Fibroblast of upper back skin (primary cell): Measurements from ENCODE around the gene TEX22.
A peak's percentile ranks its signal among the peaks of the same experiment; 100 is the strongest.

Experiments
- DNase-seq: peaks from one replicate; pipeline ENCODE4 v3.0.0-alpha.2; 2013

Gene TEX22

DNA sequence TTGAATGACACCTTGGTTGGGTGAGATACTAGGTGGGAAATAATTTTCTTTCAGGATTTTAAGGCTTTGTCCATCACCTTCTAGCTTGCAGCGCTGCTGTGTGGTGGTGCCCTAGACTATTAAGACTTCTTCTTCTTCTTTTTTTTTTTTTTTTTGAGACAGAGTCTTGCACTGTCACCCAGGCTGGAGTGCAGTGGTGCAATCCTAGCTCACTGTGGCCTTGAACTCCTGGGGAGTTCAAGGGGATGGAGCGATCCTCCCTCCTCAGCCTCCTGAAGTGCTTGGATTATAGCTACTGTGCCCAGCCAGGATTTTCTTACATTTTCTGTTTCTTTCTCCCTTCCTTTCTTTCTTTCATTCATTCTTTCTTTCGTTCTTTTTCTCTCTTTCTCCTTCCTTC is 11.0 kb downstream of the TEX22 start:
- no peak for DNase-seq

DNA sequence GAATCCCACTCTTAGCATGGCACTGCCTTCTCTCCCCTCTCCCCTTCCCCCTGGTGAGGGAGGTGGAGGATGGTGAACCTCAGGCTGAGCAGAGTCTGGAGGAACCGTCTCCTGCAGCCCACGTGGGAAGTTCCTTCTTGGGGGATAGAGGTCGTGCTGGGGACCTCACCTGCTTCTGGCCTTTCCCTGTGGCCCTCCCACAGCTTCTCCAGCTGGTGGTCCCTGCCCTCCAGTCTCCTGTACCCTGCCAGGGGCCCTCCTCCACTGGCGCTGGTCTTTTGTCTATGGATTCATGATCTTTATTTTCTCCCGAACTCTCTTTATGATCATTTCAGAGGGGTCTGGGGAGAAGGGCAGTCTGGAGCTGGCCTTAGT is 12.3 kb downstream of the TEX22 start:
- no peak for DNase-seq

DNA sequence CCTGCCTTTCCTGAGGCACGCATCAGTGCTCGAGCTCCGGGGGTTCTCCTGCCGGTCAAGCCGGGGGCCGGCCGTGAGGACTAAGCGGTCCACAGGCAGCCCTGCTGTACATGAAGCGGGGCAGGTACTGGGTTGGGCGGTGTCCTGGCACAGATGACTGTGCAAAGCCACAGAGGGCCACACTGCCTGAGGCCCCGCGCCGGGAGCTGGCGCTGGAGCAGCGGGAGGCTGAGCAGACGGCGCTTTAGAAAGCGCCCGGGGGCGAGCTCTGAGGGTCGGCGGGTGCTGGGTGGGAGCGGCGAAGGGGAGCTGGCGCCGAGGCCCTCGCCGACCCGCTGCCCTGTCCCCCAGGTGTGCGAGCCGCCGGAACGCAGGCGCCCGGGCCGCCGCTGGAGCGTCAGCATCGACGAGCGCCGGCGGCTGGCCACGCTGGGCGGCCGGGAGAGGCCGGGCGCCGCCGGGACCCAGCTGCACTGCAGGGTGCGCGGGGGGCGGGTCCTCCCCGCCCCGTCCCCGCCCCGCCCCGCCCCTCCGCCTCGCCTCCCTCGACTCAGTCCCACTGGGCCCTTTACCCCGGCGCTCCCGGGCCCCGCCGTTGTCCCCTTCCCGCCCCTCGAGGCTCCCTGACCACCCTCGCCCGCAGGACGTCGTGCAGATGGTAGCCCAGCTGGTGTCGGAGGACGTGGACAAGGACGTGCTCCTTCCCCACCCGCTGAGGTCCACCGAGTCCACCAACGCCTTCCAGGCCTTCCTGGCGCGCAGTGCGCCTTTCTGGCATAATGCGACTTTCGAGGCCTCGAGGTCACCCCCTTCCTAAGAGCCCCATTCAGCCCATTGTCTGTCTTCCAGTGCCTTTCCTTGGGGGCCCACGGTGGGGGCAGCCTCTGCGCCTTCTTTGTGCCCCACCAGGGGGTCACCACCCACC is 12.9 kb downstream of the TEX22 start:
- peak; percentile 29 for DNase-seq

DNA sequence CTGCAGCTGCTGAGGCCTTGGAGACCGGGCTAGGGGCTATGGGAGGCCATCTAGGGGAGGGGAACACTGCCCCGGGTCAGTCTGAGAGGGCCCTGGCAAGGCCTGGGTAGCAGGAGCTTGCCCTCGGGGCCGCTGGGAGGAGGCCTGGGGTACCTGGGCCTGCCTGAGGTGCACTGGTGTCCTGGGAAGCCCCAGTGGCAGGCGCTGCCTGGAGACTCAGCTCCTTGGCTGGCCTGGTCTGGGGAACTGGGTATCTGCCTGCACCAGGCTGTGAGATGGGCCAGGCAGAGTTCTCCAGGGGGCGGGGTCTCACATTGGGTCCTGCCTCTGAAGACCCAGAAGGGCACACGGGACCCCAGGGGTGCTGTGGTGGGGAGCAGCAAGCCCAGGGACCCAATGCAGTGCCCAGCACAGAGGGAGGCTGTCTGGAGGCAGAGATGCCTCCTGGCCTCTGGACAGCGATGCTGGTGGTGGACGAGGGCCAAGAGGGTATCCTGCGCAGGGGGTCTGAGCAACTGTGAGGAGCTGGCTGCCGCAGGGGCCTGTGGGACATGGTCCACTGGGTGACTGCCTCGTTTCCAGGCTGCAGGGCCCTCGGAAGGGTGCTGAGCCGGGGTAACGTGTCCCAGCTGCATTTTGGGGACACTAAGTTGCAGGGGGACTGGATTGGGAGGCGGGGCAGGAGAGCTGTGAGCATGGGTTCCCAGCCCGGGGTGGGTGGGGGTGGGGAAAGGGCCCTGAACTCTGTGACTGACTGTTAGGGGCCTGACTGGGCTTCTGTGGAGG is 13.8 kb downstream of the TEX22 start:
- DNase-seq, result no peak

DNA sequence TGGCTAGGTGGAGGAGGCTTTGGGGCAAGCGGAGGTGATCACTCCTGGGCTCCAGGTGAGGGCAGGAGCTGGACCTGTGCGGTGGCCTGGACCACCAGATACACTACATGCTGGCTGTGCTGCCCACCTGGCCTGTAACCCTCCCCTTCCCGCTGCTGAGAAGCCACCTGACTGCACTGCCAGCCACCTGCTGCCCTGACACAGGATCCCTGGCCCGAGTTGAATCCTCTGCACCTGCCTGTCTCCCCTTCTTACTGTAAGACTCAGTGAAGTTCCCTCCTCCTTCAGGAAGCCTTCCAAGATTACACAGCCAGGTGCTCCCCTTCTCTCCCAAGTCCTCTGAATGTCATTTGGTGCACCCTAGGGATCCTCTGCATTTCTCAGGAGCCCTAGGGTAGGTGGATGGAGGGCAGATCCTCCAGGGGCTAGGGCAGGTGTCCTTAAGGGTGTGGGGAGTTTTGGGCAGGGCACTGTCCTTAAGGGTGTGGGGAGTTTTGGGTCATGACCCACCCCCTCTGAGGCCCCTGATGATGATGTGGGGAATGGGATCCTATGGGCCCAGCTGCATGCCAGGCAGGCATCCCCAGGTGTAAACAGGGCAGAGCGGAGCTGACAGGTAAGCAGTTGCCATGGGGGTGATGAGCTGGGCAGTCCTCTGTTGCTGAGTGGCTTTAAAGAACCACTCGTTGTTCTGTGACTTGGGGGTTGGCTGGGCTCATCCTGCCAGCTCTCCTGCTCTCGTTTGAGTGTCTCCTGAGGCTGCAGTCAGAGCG is 14.6 kb downstream of the TEX22 start:
- no peak for DNase-seq

DNA sequence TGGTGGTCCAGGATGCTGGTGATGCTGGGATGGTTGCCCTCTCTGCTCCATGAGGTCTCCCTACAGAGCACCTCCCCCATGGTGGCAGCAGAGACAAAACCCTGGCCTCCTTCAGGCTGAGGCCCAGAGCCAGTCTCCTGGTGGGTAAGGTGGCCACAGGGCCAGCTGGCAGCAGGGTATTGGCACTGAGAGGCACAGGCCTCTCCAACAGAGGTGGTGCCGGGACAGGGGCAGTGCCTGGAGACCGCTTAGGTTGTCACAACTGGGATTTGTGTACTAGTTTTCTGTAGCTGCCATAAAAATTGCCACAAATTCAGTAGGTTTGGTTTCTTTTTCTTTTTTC is 15.2 kb downstream of the TEX22 start:
- DNase-seq, result no peak

DNA sequence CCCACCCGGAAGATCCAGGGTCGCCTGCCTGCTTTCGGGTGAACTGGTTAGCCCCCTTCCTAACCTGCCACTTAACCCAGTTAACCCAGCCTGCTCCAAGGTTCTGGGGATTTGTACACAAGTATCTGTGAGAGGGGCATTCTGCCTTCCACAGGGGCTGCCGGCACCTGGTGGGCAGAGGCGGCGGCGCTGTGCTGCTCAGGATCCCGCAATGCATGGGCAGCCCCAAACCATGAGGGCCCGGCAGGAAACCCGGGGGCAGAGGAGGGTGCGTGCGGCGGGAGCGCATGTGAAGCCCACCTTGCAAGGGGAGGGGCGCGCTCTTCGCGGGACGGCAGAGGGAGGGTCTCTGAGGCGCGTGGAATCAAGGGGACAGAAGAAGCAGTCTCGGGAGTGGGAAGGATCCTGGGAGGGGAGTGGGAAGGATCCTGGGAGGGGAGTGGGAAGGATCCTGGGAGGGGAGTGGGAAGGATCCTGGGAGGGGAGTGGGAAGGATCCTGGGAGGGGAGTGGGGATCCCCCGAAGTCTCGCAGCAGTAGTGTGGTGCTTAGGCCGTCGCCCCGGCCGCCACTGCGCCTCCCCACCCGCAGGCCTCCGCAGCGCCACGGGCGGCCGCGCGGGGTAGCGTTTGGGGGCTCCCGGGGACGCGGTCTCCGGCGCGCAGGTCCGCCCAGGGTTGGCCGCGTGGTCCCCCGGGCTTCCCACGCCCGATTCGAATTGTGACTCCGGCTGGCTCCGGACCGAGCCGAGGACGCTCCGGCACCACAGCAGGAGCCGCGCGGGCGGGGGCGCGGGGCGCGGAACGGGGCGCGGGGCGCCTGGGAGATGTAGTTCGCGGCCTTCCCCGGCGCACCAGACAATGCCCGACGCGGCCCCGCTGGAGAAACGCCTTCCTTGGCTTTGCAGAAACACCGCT is 16.4 kb downstream of the TEX22 start:
- peak; percentile 52 for DNase-seq

DNA sequence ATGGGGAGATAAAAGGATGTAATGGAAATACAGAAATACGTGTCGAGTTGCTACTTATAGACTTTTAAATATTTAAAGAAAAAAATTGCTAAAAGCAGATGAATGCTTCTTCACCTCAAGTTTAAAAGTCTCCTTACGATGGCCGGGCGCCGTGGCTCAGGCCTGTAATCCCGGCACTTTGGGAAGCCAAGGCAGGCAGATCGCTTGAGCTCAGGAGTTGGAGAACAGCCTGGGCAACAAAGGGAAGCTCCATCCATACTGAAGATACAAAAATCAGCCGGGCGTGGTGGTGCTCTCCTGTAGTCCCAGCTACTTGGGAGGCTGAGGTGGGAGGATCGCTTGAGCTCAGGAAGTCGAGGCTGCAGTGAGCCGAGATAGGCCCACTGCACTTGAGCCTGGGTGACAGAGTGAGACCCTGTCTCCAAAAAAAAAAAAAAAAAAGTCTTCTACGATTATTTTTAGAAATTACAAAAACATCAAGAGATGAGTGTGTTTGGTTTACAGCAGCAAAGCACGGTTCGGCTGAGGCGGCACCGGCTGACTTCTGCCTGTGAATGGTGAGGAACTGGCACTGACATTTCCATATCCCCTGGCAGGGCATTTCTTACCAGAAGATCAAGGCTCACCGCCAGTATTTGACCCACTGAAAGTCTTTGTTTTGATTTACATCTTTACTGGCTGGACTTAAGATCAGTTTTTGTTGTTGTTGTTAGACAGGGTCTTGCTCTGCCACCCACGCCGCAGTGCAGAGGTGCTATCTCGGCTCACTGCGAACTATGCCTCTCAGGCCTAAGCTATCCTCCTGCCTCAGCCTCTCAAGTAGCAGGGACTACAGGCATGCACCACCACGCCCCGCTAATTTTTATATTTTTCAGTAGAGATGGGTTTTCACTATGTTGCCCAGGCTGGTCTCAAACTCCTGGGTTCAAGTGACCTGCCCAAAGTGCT is 17.4 kb downstream of the TEX22 start:
- DNase-seq, result no peak

DNA sequence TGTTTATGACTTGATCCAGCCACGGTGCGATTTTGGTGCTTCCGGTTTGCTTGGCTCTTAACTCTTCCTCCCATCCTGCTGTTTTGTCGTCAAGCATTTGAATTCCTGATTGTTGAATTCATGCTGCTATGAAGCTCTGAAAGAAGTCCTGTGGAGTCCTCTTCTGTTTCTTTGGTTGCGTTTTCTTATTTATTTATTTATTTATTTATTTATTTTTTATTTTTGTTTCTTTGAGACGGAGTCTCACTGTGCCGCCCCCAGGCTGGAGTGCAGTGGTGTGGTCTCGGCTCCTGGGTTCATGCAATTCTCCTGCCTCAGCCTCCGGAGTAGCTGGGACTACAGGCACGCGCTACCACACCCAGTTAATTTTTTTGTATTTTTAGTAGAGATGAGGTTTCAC is 18.3 kb downstream of the TEX22 start:
- DNase-seq, result no peak

DNA sequence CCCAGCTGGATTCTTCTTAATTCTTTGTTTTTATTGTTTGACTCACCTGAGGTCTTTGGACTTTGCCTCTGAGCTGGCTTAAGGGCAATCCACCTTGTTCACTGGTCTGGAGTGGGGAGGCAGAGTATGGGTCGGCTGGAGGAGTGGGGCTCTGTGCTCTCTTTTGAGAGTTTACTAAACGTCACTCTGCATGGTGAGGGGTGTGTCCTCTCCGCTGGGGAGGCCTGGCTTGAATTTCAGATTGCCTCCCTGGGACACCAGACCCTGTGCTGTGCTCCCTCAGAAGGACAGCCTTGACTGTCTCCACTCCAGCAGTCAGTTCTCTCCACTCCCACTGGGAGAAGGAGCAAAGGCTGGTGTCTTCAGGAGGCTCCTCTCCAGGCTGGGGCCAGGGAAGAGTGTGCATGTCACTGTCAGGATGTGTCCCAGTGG is 19.4 kb downstream of the TEX22 start:
- DNase-seq, result no peak

DNA sequence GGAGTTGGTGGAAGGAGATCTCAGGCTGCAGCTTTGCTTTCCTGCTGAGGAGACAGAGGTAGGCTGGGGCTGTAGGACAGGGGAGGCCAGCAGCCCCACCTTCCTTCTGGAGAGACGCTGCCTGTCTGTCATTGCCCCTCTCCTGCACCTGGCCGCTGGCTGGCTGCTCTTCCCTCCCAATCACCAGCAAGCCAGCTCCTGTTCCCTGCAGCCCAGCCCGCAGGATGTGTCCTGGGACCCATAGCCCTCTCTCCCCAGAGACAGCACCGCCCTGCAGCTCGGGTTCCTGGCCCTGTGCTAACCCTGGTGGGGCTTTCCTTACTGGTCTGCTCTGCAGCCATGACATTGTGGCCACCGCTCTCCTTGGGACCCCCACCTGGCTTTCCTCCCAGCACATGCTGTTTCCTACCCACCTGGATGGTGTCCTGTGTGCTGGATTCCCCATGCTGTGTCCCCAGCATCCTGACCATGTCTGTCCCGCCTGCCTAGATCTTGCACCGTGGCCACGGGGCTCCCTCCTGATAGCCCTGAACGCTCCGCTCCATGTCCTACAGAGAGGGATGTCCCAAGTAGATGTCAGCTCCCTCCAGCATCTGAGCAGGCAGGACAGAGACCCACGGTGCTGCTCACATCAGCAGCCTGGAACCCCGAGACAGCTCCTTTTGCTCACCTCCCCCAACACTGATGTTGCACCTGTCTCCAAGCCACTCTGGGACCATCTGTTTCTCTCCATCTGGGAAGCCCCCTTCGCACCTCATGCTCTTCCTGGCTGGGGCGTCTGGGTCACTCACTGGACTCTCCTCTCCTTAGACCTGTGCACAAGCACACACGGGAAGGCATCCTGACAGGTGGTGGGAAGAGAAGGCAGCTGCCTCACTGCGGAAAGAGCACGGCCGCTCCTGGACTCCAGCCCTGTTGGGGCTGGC is 20.2 kb downstream of the TEX22 start:
- DNase-seq, result no peak

DNA sequence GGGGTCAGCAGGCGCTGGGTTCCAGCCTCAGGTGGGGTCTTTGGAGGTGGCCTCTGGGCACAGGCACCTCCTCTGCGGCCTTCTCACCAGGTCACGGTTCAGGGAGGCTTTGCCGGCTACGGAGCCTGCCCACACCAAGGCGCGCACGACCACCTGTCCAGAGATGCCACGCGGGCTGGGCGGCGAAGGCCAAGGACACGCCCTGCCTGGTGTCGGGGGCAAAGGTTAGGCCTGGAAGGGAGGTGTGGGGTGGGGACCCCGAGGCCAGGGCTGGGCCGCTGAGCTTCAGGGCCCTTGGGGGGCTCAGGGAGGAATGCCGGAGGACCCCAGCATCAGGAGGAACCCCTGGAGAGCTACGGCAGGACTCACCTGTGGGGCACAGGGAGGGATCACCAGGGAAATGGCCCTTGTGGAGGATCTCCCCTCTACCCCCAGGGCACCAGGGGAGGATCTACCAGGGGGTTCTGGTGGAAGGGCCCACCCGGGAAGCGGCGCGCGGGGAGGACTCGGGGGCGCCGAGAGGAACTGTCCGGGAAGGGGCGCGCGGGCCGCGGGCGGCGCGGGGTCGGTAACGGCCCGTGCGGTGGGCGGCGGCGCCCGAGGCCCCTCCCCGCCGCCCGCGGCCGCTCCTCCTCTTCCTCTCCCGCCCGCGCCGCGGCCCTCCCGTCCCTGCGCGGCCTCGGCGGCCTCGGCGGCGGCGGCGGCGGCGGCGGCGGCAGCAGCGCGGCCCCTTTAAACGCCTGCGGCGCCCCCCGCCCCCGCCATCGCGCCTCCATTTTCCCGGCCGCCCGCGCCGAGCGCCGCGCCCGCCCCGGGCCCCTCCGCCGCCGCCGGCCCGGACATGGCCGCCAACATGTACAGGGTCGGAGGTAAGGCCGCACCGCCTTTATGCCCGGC is 21.1 kb downstream of the TEX22 start, which contains the start of gene MTA1:
Gene MTA1, plus strand, starts transcription at position 633 of the 897 bp plus-strand sequence. Its CDS starts 209 bp downstream, at position 842.
- peak; percentile 31 for DNase-seq

DNA sequence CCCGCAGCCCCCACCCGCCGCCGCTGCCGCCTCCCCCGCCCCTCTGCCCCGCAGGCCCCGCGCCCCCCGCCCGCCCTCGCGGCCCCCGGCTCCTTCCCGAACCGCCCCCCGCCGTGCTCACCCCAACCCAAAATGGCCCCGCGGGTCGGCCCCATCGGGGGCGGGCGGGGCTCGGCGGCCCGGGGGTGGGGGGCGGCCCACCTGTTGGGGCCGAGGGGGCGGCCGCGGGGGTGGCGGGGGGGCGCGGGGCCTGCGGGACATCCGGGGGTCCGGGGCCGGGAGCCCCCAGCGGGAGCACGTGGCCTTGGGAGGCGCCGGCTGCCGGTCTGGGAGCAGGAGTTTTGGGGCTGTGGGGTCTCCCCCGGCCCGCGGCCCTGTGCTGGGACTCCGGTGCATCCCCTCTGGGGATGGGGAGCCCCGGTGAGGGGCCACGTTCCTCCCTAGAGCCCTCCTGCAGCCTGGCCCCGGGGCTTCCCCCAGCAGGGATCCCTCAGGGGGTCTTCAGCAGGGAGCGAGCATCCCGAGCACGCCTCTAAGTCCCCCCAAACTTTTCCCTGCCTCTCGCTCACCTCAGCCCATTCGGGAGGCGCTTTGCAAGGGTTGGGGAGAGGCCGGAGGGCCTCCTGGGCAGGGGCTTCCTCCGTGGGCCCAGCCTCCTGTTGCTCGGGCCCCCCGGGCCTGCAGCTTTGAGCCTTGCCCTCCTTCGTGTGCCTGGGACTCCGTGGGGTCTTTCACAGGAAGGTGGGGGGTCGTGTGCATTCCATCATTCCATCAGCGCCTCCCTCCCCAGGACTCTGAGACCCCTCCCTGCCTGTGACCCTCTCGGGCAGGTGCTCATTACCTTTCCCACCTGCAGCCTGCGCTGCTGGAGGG is 22.0 kb downstream of the TEX22 start:
- DNase-seq, result no peak

DNA sequence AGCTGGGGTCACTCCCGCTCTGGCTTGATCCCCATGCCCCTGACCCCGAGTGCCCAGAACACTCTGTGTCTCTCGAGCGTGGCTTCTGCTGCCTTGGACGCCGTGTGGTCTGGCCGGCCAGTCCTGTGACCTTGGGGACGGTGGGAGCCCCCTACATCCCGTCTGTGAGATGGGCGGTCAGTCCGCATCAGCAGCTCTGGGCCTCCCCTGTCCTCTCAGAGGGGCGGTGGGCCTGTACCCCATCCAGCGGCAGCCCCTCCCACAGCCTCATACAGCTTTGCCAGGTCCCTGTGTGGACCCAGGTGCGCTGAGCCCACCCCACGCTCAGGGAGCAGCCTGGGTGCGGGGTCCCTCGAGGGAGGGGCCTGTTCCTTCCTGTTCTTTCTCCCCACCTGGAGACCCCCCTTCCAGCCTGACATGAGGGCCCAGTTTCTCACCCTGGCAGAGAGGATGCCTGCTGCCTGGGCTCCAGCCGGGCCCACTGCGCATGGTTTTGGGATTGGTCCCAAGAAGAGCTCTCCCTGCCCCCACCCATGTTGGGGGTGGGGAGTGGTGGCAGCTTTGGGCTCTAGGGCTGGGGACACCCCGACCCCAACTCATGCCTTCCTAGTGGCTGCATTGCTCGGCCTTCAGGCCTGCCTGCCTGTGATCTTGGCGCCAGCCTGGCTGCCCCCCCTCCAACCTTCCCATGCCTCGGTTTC is 22.8 kb downstream of the TEX22 start:
- DNase-seq, result no peak

DNA sequence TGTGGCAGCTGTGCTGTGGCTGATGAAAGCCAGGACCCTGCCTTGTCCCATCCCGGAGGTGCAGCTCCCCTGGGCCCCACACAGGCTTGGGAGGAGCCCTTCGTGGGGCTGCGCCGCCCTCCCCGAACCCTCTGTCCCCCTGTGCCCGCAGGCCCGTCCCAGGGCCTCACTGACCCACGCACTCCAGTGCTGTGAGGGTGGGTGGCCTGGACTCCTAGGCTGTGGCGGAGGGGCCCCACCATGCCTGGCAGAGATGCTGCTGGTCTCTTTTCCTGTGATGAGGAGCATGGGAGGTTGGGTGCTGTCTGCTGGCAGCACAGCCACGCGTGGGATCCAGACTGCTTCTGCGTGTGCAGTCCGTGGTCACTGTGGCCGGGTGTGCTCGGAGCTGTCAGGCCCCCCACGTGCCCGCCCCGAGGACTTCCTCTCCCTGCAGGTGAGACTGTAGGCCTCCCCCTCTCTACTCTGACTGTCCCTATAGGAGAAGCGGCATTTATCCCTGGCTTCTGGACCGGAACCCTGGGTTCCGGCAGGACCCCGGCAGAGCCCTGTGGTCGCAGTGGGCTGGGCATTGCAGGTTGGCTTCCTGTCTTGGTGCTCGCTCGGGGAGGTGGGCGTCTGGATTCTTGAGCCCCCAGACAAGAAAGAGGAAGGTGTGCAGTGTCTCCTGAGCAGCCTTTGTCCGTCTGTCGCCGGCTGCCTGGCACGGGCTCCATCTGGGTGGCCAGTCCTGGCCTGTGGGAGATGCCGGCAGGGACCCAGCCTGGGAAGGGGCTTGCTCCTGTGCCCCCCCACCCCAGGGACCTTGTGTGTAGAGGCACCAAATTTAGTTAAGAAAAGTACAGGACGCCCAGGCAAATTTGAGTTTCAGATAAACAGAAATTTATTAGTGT is 23.6 kb downstream of the TEX22 start:
- DNase-seq, result no peak
